DOHH2 (cell line): ENCODE measurements around the gene BACE2.

Source experiments
- H3F3A ChIP-seq: fragments of 200-600 bp; sonication (generic), shearing (Covaris generic); 2 replicates; pipeline ENCODE4 v1.6.0; 2016; ENCODE audit warnings: antibody characterized with exemption, mild to moderate bottlenecking; ENCODE audit not compliant: control insufficient read depth, insufficient read depth
- H3K27ac ChIP-seq: fragments of 200-600 bp; sonication (generic); 2 replicates; pipeline ENCODE4 v1.5.1; 2014; ENCODE audit warnings: low read depth, mild to moderate bottlenecking, low read length, moderate library complexity
- H3K27me3 ChIP-seq: fragments of 200-600 bp; sonication (generic); 2 replicates; pipeline ENCODE4 v1.6.1; 2014; ENCODE audit warnings: mild to moderate bottlenecking, low read length, mixed read lengths; ENCODE audit not compliant: control insufficient read depth
- H3K36me3 ChIP-seq: fragments of 200-600 bp; sonication (generic); 2 replicates; pipeline ENCODE4 v1.6.1; 2014; ENCODE audit warnings: mild to moderate bottlenecking, low read length, moderate library complexity, mixed read lengths; ENCODE audit not compliant: control insufficient read depth
- H3K4me1 ChIP-seq: fragments of 200-600 bp; sonication (generic); 2 replicates; pipeline ENCODE4 v1.6.1; 2014; ENCODE audit warnings: mild to moderate bottlenecking, low read length, mixed read lengths; ENCODE audit not compliant: control insufficient read depth
- H3K4me2 ChIP-seq: fragments of 200-600 bp; sonication (generic); 2 replicates; pipeline ENCODE4 v1.6.0; 2014; ENCODE audit warnings: mild to moderate bottlenecking, low read length, moderate library complexity
- H3K4me3 ChIP-seq: fragments of 200-600 bp; sonication (generic); 2 replicates; pipeline ENCODE4 v1.5.1; 2014; ENCODE audit warnings: mild to moderate bottlenecking, low read length, mixed read lengths
- H3K79me2 ChIP-seq: fragments of 200-600 bp; sonication (generic); 2 replicates; pipeline ENCODE4 v1.6.1; 2014; ENCODE audit warnings: mild to moderate bottlenecking, low read length, mixed read lengths; ENCODE audit not compliant: control insufficient read depth
- H3K9me2 ChIP-seq: fragments of 200-600 bp; sonication (generic); replicated peaks from 2 replicates; pipeline ENCODE4 v1.6.1; 2014; ENCODE audit warnings: mild to moderate bottlenecking, low read length, mixed read lengths; ENCODE audit not compliant: control insufficient read depth
- H3K9me3 ChIP-seq: fragments of 200-600 bp; sonication (generic); 2 replicates; pipeline ENCODE4 v1.6.1; 2014; ENCODE audit warnings: antibody characterized with exemption, low read length, mixed read lengths; ENCODE audit not compliant: control insufficient read depth, insufficient read depth
- H4K20me1 ChIP-seq: fragments of 200-600 bp; sonication (generic); 2 replicates; pipeline ENCODE4 v1.6.0; 2014; ENCODE audit warnings: low read depth, mild to moderate bottlenecking, antibody characterized with exemption, low read length, moderate library complexity; ENCODE audit not compliant: control insufficient read depth, insufficient read depth
- EZH2phosphoT487 ChIP-seq: fragments of 200-600 bp; sonication (generic); IDR thresholded peaks from 2 replicates; pipeline ENCODE4 v1.6.1; 2017; ENCODE audit warnings: borderline replicate concordance, mild to moderate bottlenecking, antibody characterized with exemption, low read length, moderate library complexity, mixed read lengths
- TF ChIP-seq, protein P1 (sequence below): fragments of 200-600 bp; sonication (generic); IDR thresholded peaks from one replicate; pipeline ENCODE4 v1.5.1; 2014; ENCODE audit warnings: antibody characterized with exemption, mild to moderate bottlenecking, low read depth, low read length; ENCODE audit not compliant: poor library complexity, severe bottlenecking

BACE2 gene

DNA sequence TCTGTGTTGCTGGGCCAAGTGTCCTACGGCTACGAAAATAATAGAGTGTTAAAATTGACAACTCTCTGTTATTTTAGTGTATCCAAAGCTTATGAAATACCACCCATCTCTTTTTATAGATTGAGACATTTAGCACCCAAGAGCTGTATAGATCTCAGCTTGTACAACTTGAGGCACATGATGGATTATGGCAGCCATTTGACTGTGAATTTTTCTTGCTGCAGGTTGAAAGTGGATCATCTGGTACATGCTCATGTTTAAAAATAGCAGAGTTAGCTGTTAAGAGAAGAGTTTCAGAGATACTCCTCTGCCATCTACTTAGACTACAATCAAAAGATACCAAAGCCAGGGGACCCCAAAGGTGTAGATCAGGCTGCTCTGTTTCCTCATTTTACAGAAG is 99.4 kb downstream of the BACE2 start:
- H3K4me2 ChIP-seq, result no peak overlapping the region
- H3K4me3 ChIP-seq, result no peak overlapping the region
- no peaks in the 10 kb centered on the region for H3F3A ChIP-seq
- no peaks in the 10 kb centered on the region for H3K27me3 ChIP-seq
- H3K79me2 ChIP-seq, result no peaks in the 10 kb centered on the region
- H3K9me2 ChIP-seq, result no peaks in the 10 kb centered on the region
- no peaks in the 10 kb centered on the region for H4K20me1 ChIP-seq
- no peaks in the 10 kb centered on the region for H3K4me1 ChIP-seq
- no peaks in the 10 kb centered on the region for H3K9me3 ChIP-seq
- no peaks in the 10 kb centered on the region for H3K36me3 ChIP-seq
- H3K27ac ChIP-seq, result no peak overlapping the region
- TF ChIP-seq, protein P1, sequence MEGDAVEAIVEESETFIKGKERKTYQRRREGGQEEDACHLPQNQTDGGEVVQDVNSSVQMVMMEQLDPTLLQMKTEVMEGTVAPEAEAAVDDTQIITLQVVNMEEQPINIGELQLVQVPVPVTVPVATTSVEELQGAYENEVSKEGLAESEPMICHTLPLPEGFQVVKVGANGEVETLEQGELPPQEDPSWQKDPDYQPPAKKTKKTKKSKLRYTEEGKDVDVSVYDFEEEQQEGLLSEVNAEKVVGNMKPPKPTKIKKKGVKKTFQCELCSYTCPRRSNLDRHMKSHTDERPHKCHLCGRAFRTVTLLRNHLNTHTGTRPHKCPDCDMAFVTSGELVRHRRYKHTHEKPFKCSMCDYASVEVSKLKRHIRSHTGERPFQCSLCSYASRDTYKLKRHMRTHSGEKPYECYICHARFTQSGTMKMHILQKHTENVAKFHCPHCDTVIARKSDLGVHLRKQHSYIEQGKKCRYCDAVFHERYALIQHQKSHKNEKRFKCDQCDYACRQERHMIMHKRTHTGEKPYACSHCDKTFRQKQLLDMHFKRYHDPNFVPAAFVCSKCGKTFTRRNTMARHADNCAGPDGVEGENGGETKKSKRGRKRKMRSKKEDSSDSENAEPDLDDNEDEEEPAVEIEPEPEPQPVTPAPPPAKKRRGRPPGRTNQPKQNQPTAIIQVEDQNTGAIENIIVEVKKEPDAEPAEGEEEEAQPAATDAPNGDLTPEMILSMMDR, result no peak
- TF ChIP-seq EZH2phosphoT487, result no peak

DNA sequence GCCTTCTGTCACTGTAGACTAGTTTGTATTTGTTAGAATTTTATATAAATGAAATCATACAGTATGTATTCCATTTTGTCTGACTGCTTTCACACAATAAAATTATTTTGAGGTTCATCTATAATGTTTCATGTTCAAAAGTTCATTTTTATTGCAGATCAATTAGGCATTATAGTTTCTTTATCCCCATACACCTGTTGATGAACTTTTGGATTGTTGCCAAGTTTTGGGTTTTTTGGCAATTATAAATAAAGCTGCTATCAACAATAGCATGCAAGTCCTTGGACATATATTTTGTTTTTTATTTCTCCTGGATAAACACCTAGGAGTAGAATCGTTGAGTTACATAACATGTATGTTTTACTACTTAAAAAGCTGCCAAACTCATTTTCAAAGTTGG is 101.6 kb downstream of the BACE2 start:
- Histone ChIP-seq H4K20me1 (no peaks in the 10 kb centered on the region), H3K36me3 (no peaks in the 10 kb centered on the region), H3K27ac (no peak overlapping the region), H3K27me3 (no peaks in the 10 kb centered on the region), H3K4me1 (no peaks in the 10 kb centered on the region), H3K9me3 (no peaks in the 10 kb centered on the region), H3K9me2 (no peaks in the 10 kb centered on the region), H3K4me3 (no peak overlapping the region), H3F3A (no peaks in the 10 kb centered on the region), H3K79me2 (no peaks in the 10 kb centered on the region), H3K4me2 (no peak overlapping the region)
- TF ChIP-seq, protein P1, result no peak
- TF ChIP-seq EZH2phosphoT487, result no peak

DNA sequence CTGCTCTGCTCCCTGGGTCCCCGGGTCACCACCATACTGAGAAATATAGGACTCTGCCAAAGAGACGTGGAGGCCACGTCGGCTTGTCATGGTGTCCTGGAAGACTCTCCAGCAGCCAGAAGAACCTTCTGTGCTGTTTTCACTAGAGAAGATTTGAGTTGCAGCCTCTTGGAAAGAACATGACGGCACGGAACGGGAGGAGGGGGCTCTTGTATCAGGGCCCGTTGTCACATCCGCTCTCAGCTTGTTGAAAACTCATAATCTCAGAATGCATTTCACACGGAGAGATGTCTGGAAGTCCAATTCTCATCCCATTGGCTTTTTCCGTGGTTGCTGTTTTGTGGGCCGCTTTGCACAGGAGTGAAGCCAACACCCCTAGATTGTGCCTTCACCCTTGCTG is 109.2 kb downstream of the BACE2 start:
- H3K9me3 ChIP-seq, result no peaks in the 10 kb centered on the region
- TF ChIP-seq EZH2phosphoT487, result no peak
- TF ChIP-seq, protein P1, result no peak
- H3K27me3 ChIP-seq, result no peaks in the 10 kb centered on the region
- no peaks in the 10 kb centered on the region for H3K79me2 ChIP-seq
- H3K4me2 ChIP-seq, result no peak overlapping the region
- no peaks in the 10 kb centered on the region for H3K4me1 ChIP-seq
- no peak overlapping the region for H3K4me3 ChIP-seq
- no peaks in the 10 kb centered on the region for H3K36me3 ChIP-seq
- no peaks in the 10 kb centered on the region for H3K9me2 ChIP-seq
- H4K20me1 ChIP-seq, result no peaks in the 10 kb centered on the region
- H3K27ac ChIP-seq, result no peak overlapping the region
- no peaks in the 10 kb centered on the region for H3F3A ChIP-seq

DNA sequence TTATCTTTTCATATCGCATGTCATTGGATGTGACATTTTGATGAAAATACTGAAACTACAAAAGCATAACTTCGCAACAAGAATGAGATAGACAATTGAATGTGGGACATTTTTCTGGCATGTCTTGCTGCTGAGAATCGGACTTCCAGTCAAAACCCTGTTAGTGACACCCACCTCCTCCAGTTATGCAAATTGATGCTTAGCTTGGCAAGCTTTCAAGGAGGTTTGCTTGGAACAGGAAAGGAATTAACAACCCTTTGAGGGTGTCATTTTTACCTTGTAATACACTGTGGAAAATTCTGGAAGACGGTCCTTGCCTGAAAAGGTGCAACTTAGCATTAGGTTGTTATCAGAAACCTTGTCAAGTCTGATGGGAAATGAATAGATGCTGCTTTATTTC is 109.9 kb downstream of the BACE2 start:
- Histone ChIP-seq H3F3A (no peaks in the 10 kb centered on the region), H3K4me1 (no peaks in the 10 kb centered on the region), H4K20me1 (no peaks in the 10 kb centered on the region), H3K36me3 (no peaks in the 10 kb centered on the region), H3K9me2 (no peaks in the 10 kb centered on the region), H3K4me3 (no peak overlapping the region), H3K27ac (no peak overlapping the region), H3K79me2 (no peaks in the 10 kb centered on the region), H3K9me3 (no peaks in the 10 kb centered on the region), H3K27me3 (peaks cover under 1% of the 10 kb centered on the region), H3K4me2 (no peak overlapping the region)
- TF ChIP-seq EZH2phosphoT487, result no peak
- TF ChIP-seq, protein P1, result no peak
